ENCODE measurements around the gene MUC12. TPM values are rescaled to one million over a fixed set of nuclear protein-coding genes. Genes with fewer than 3 reads are reported as not detected.

Gene MUC12
- total and polyA plus RNA-seq, 2 experiments from 2014 or later: 4.0 to 7.3 TPM

DNA sequence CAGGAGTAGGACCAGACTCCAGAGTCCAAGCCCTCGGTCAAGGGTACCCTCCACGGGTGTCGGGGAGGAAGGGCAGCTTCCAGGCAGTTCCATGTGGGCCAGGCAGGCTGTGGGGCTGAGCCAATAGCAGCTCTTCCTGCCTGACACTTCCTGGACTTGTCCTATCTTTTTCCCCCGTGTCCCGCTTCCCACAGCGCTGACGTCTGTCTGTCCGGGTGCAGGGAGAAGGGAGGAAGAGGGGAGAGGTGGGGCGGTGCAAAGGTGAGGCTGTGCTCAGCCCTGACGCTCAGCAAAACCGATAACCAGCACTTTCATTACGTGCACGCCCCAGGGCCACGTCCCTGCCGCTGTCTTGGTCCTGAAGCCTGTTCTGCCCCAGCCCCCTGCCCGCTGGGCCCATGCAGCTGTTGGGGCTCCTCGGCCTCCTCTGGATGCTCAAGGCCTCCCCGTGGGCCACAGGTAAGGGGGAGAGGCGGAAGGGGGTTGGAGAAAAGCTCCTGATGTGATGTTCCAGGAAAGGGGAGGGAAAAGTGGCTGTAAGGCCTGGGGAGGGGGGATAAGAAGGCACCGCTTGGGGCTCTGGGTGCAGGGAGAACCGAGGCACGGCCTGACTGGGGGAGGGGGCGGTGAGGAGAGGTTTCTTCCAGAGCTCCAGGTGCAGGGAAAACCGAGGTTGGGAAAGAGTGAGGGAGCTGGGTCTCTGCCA lies 20.0 kb upstream of the MUC12 start, which contains the start of gene MUC3A:
Gene MUC3A, plus strand, starts transcription at position 308 of the 706 bp plus-strand sequence. Its CDS starts 91 bp downstream, at position 399.
- H3K36me3 ChIP-seq (replicated peaks; ENCODE audit: insufficient read depth, low read depth): no peaks in the 10 kb centered on the region
- H2AFZ ChIP-seq: no peak within 1 kb of the TSS
- 23% methylated on average over 20 of the region's 24 CpGs for WGBS (ENCODE audit: low lambda C conversion rate, missing lambda C conversion rate)
- no peaks in the 10 kb centered on the region for H3K79me2 ChIP-seq
- TF ChIP-seq, protein P1, sequence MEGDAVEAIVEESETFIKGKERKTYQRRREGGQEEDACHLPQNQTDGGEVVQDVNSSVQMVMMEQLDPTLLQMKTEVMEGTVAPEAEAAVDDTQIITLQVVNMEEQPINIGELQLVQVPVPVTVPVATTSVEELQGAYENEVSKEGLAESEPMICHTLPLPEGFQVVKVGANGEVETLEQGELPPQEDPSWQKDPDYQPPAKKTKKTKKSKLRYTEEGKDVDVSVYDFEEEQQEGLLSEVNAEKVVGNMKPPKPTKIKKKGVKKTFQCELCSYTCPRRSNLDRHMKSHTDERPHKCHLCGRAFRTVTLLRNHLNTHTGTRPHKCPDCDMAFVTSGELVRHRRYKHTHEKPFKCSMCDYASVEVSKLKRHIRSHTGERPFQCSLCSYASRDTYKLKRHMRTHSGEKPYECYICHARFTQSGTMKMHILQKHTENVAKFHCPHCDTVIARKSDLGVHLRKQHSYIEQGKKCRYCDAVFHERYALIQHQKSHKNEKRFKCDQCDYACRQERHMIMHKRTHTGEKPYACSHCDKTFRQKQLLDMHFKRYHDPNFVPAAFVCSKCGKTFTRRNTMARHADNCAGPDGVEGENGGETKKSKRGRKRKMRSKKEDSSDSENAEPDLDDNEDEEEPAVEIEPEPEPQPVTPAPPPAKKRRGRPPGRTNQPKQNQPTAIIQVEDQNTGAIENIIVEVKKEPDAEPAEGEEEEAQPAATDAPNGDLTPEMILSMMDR (IDR thresholded peaks at IDR 0.05; ENCODE audit: poor library complexity): no peak
- TF ChIP-seq EZH2 (IDR thresholded peaks at IDR 0.05; ENCODE audit: borderline replicate concordance) (no peak), EZH2phosphoT487 (IDR thresholded peaks at IDR 0.05; ENCODE audit: low read depth, severe bottlenecking, unreplicated experiment) (no peak)
- no peaks in the 10 kb centered on the region for H3K27me3 ChIP-seq
- peak within 1 kb of the TSS; percentile 51 for H3K27ac ChIP-seq
- DNase-seq (ENCODE audit: low spot score): peak; percentile 68
- no peaks in the 10 kb centered on the region for H4K20me1 ChIP-seq (ENCODE audit: insufficient read depth, poor library complexity, severe bottlenecking)
- no peaks in the 10 kb centered on the region for H3K9me3 ChIP-seq (ENCODE audit: low read depth)
- peak within 1 kb of the TSS; percentile 73 for H3K4me2 ChIP-seq
- H3K4me1 ChIP-seq (ENCODE audit: insufficient read depth): no peaks in the 10 kb centered on the region
- no peak within 1 kb of the TSS for H3K4me3 ChIP-seq
- no peaks in the 10 kb centered on the region for H3K9me2 ChIP-seq (replicated peaks; ENCODE audit: insufficient read depth)

DNA sequence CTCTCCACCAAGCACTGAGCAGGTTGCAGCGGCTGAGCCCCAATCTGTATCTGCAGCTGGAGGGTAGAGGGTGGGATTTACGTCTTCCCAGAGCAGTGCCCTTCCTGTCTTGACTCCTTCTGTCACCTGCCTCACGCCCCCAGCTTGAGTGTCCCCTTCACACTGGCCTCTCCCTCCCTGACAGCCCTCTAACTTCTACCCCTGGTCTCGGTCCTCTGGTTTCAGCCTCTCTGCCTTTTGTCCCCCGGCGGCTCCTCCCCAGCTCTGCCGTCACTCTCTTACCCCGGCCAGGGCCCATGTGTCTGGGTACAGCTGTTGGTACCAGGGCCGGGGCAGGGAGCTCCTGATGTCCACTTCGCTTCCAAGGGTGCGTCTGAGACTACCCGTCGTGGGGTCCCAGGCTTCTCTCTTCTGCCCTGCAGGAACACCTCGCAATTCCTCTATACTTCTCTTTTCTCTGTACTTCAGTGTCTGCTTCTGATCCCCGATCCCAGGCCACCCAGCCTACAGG lies 19.4 kb upstream of the MUC12 start:
- H3K9me2 ChIP-seq (replicated peaks; ENCODE audit: insufficient read depth): no peaks in the 10 kb centered on the region
- H3K27ac ChIP-seq: no peak overlapping the region
- H3K4me2 ChIP-seq: peak overlapping the region; percentile 73
- H3K79me2 ChIP-seq: no peaks in the 10 kb centered on the region
- no peak for DNase-seq (ENCODE audit: low spot score)
- H2AFZ ChIP-seq: no peak overlapping the region
- no peaks in the 10 kb centered on the region for H3K9me3 ChIP-seq (ENCODE audit: low read depth)
- H3K36me3 ChIP-seq (replicated peaks; ENCODE audit: insufficient read depth, low read depth): no peaks in the 10 kb centered on the region
- no peaks in the 10 kb centered on the region for H3K4me1 ChIP-seq (ENCODE audit: insufficient read depth)
- no peak overlapping the region for H3K4me3 ChIP-seq
- no peaks in the 10 kb centered on the region for H4K20me1 ChIP-seq (ENCODE audit: insufficient read depth, poor library complexity, severe bottlenecking)
- no peaks in the 10 kb centered on the region for H3K27me3 ChIP-seq
- TF ChIP-seq EZH2phosphoT487 (IDR thresholded peaks at IDR 0.05; ENCODE audit: low read depth, severe bottlenecking, unreplicated experiment) (no peak), EZH2 (IDR thresholded peaks at IDR 0.05; ENCODE audit: borderline replicate concordance) (no peak)
- TF ChIP-seq, protein P1 (IDR thresholded peaks at IDR 0.05; ENCODE audit: poor library complexity): no peak
- WGBS (ENCODE audit: low lambda C conversion rate, missing lambda C conversion rate): 63% methylated on average over 15 of the region's 15 CpGs

DNA sequence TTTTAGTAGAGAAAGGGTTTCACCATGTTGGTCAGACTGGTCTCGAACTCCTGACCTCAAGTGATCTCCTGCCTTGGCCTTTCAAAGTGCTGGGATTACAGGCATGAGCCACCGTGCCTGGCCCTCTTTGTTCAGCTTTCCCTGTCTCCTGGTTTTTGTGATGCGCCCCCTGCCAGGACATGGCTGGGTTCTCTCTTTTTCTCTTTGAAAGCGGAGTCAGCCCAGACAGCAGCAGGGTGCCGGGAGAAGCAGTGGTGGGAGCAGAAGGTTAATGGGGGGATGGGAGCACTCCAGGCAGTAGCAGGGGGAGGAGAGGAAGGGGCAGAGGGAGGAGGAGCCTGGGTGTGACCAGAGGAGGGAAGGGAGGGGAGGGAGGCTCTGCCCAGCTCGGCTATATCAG lies 18.2 kb upstream of the MUC12 start:
- Histone ChIP-seq H3K4me3 (no peak overlapping the region), H3K4me1 (ENCODE audit: insufficient read depth) (no peaks in the 10 kb centered on the region), H3K27ac (no peak overlapping the region), H3K27me3 (no peaks in the 10 kb centered on the region), H3K4me2 (no peak overlapping the region), H2AFZ (no peak overlapping the region), H4K20me1 (ENCODE audit: insufficient read depth, poor library complexity, severe bottlenecking) (no peaks in the 10 kb centered on the region), H3K9me3 (ENCODE audit: low read depth) (no peaks in the 10 kb centered on the region), H3K79me2 (no peaks in the 10 kb centered on the region), H3K36me3 (replicated peaks; ENCODE audit: insufficient read depth, low read depth) (no peaks in the 10 kb centered on the region), H3K9me2 (replicated peaks; ENCODE audit: insufficient read depth) (no peaks in the 10 kb centered on the region)
- no peak for DNase-seq (ENCODE audit: low spot score)
- TF ChIP-seq EZH2 (IDR thresholded peaks at IDR 0.05; ENCODE audit: borderline replicate concordance) (no peak), EZH2phosphoT487 (IDR thresholded peaks at IDR 0.05; ENCODE audit: low read depth, severe bottlenecking, unreplicated experiment) (no peak)
- TF ChIP-seq, protein P1 (IDR thresholded peaks at IDR 0.05; ENCODE audit: poor library complexity): no peak
- WGBS (ENCODE audit: low lambda C conversion rate, missing lambda C conversion rate): 39% methylated on average over 5 of the region's 6 CpGs
